PC-3 (cell line): ENCODE results near the gene CA10. TPM values are rescaled to one million over a fixed set of nuclear protein-coding genes. Genes with fewer than 3 reads are reported as not detected.

Experiments used
- ATAC-seq: fragments of 200-7000 bp; cut with Tn5 transposase; 2 replicates; pipeline ENCODE4 v1.9.1; 2020; ENCODE audit warnings: mild to moderate bottlenecking, moderate library complexity
- BruUV-seq: library from RNA; stranded (reverse); fragments of 400-500 nt; replicated peaks from 2 replicates; lab custom pipeline; 2021; lab: Mats Ljungman, UMichigan
- CTCF ChIA-PET: fragments of 300-600 bp; sonication (Branson Sonifier 250); formaldehyde crosslinking; loops from one replicate; lab custom pipeline; 2022; ENCODE audit warnings: antibody characterized with exemption; lab: Charles Lee
- POLR2A ChIA-PET: fragments of 300-600 bp; sonication (Branson Sonifier 250); formaldehyde crosslinking; loops from one replicate; lab custom pipeline; 2022; ENCODE audit warnings: antibody characterized with exemption; ENCODE audit not compliant: unreplicated experiment; lab: Charles Lee
- DNase-seq: peaks from one replicate; pipeline ENCODE4 v3.0.0-alpha.2; 2015
- H2AFZ ChIP-seq: fragments of 300-600 bp; sonication (generic); 2 replicates; pipeline ENCODE4 v1.6.0; 2016; ENCODE audit warnings: antibody characterized with exemption, low read length
- H3F3A ChIP-seq: fragments of 300-600 bp; sonication (generic); one replicate; pipeline ENCODE4 v1.6.0; 2017; ENCODE audit warnings: antibody characterized with exemption, low read length, control low read depth, mild to moderate bottlenecking; ENCODE audit not compliant: unreplicated experiment
- H3K27ac ChIP-seq: fragments of 300-600 bp; sonication (generic); 2 replicates; pipeline ENCODE4 v1.5.1; 2016; ENCODE audit warnings: mild to moderate bottlenecking, low read length
- H3K27me3 ChIP-seq: fragments of 300-600 bp; sonication (generic); 2 replicates; pipeline ENCODE4 v1.6.1; 2016; ENCODE audit warnings: low read length, mixed read lengths
- H3K36me3 ChIP-seq: fragments of 300-600 bp; sonication (generic); 2 replicates; pipeline ENCODE4 v1.6.1; 2016; ENCODE audit warnings: low read depth, mixed run types, low read length, mixed read lengths
- H3K4me1 ChIP-seq: fragments of 300-600 bp; sonication (generic); 2 replicates; pipeline ENCODE4 v1.5.1; 2016; ENCODE audit warnings: low read length; ENCODE audit not compliant: insufficient read depth
- H3K4me2 ChIP-seq: fragments of 300-600 bp; sonication (generic); 2 replicates; pipeline ENCODE4 v1.6.0; 2016; ENCODE audit warnings: low read length
- H3K4me3 ChIP-seq: fragments of 300-600 bp; sonication (generic); 2 replicates; pipeline ENCODE4 v1.5.1; 2016; ENCODE audit warnings: mild to moderate bottlenecking, low read length, mixed read lengths
- H3K79me2 ChIP-seq: fragments of 300-600 bp; sonication (generic); 2 replicates; pipeline ENCODE4 v1.6.1; 2017; ENCODE audit warnings: low read length, mixed read lengths
- H3K9ac ChIP-seq: fragments of 300-600 bp; sonication (generic); 2 replicates; pipeline ENCODE4 v1.6.0; 2016; ENCODE audit warnings: mild to moderate bottlenecking, low read length
- H3K9me2 ChIP-seq: fragments of 300-600 bp; sonication (generic); replicated peaks from 2 replicates; pipeline ENCODE4 v1.6.1; 2016; ENCODE audit warnings: mixed run types, low read length, mixed read lengths
- H3K9me3 ChIP-seq: fragments of 300-600 bp; sonication (generic); 2 replicates; pipeline ENCODE4 v1.6.1; 2016; ENCODE audit warnings: low read length, mixed read lengths
- H4K20me1 ChIP-seq: fragments of 300-600 bp; sonication (generic); 2 replicates; pipeline ENCODE4 v1.6.1; 2016; ENCODE audit warnings: low read length, mixed read lengths
- CTCF ChIP-seq: fragments of 300-600 bp; sonication (generic); conservative IDR thresholded peaks from 2 replicates; pipeline ENCODE4 v1.5.1; 2017; ENCODE audit warnings: antibody characterized with exemption, low read depth, mild to moderate bottlenecking, low read length
- EZH2 ChIP-seq: fragments of 300-600 bp; sonication (generic); IDR thresholded peaks from one replicate; pipeline ENCODE4 v1.6.1; 2017; ENCODE audit warnings: antibody characterized with exemption, mild to moderate bottlenecking, low read length; ENCODE audit not compliant: unreplicated experiment
- EZH2phosphoT487 ChIP-seq: fragments of 300-600 bp; sonication (generic); IDR thresholded peaks from 2 replicates; pipeline ENCODE4 v1.6.1; 2018; ENCODE audit warnings: mild to moderate bottlenecking, antibody characterized with exemption, low read length, borderline replicate concordance
- intact Hi-C: fragments of 100-400 bp; cut with micrococcal nuclease; formaldehyde crosslinking; loops from 2 replicates; pipeline ENCODE4 v1.9.0; 2023
- total RNA-seq: library from RNA; depleted of rRNA; stranded (reverse); fragments of >200 nt; gene quantifications from 2 replicates; pipeline ENCODE4 v1.2.3, GENCODE V29; 2014

CA10 gene
- total RNA-seq, 1 experiment from 2014 or later: not detected

- H3K27me3 ChIP-seq: no peaks in the 10 kb centered on the region
- ChIA-PET POLR2A (no interaction called here), CTCF (no interaction called here)
- H3K79me2 ChIP-seq: no peaks in the 10 kb centered on the region
- H3K36me3 ChIP-seq: no peaks in the 10 kb centered on the region
- H3K4me1 ChIP-seq: peaks cover 23% of the 10 kb centered on the region
- H3K9me3 ChIP-seq: 0 out of 2 replicates have a peak, but pooled peaks cover 5% of the 10 kb centered on the region
- no peaks in the 10 kb centered on the region for H3F3A ChIP-seq
- no peak overlapping the region for H3K27ac ChIP-seq
- H3K4me2 ChIP-seq: no peak overlapping the region
- intact Hi-C loops: no loop called here
- no peak overlapping the region for H3K4me3 ChIP-seq
- no TSS peak for BruUV-seq
- H3K9me2 ChIP-seq: no peaks in the 10 kb centered on the region
- DNase-seq (no peak), ATAC-seq (no peak)
- H2AFZ ChIP-seq: no peak overlapping the region
- H3K9ac ChIP-seq: no peak overlapping the region
- no peaks in the 10 kb centered on the region for H4K20me1 ChIP-seq
- no peak for TF ChIP-seq EZH2phosphoT487
- TF ChIP-seq CTCF: no peak
- TF ChIP-seq EZH2: no peak
Observed at GRCh38 chr17:51645056-51645455, 513.5 kb downstream of the CA10 start.

- peak overlapping the region; percentile 26; the same call in 1 of the 2 replicates for H2AFZ ChIP-seq
- ChIA-PET POLR2A (no interaction called here), CTCF (no interaction called here)
- H3K4me1 ChIP-seq: peaks cover 27% of the 10 kb centered on the region
- no peaks in the 10 kb centered on the region for H3K36me3 ChIP-seq
- intact Hi-C loops: no loop called here
- no peak overlapping the region for H3K4me3 ChIP-seq
- no peaks in the 10 kb centered on the region for H3K27me3 ChIP-seq
- 0 out of 2 replicates have a peak, but pooled peaks cover 5% of the 10 kb centered on the region for H3K9me3 ChIP-seq
- no peak for ATAC-seq
- peak; percentile 72 for DNase-seq
- no peaks in the 10 kb centered on the region for H3K9me2 ChIP-seq
- no peak for TF ChIP-seq EZH2phosphoT487
- TF ChIP-seq EZH2: no peak
- TF ChIP-seq CTCF: no peak
- peak overlapping the region; percentile 41 for H3K27ac ChIP-seq
- no TSS peak for BruUV-seq
- no peak overlapping the region for H3K9ac ChIP-seq
- H4K20me1 ChIP-seq: no peaks in the 10 kb centered on the region
- no peaks in the 10 kb centered on the region for H3K79me2 ChIP-seq
- H3F3A ChIP-seq: no peaks in the 10 kb centered on the region
- no peak overlapping the region; the same call in 1 of the 2 replicates for H3K4me2 ChIP-seq
Observed at GRCh38 chr17:51643702-51644490, 514.6 kb downstream of the CA10 start.

- no TSS peak for BruUV-seq
- H2AFZ ChIP-seq: no peak overlapping the region
- no peaks in the 10 kb centered on the region for H3F3A ChIP-seq
- no peak overlapping the region for H3K27ac ChIP-seq
- no peaks in the 10 kb centered on the region for H3K36me3 ChIP-seq
- CTCF ChIA-PET: no interaction called here
- intact Hi-C loops: no loop called here
- no peak overlapping the region for H3K4me2 ChIP-seq
- no peak overlapping the region for H3K9ac ChIP-seq
- POLR2A ChIA-PET: no interaction called here
- H3K9me3 ChIP-seq: 0 out of 2 replicates have a peak, but pooled peaks cover 5% of the 10 kb centered on the region
- H3K9me2 ChIP-seq: no peaks in the 10 kb centered on the region
- no peak overlapping the region for H3K4me3 ChIP-seq
- H4K20me1 ChIP-seq: no peaks in the 10 kb centered on the region
- no peak for ATAC-seq
- H3K27me3 ChIP-seq: no peaks in the 10 kb centered on the region
- TF ChIP-seq EZH2phosphoT487 (no peak), CTCF (no peak), EZH2 (no peak)
- no peaks in the 10 kb centered on the region for H3K79me2 ChIP-seq
- H3K4me1 ChIP-seq: peaks cover 27% of the 10 kb centered on the region
- DNase-seq: no peak
Observed at GRCh38 chr17:51642029-51642428, 516.5 kb downstream of the CA10 start.
